ENCODE measurements around the gene OSCP1.

- TF ChIP-seq CTCF (optimal IDR thresholded peaks at IDR 0.05 in 1 of 3, IDR thresholded peaks at IDR 0.05 in 1 of 3, conservative IDR thresholded peaks at IDR 0.05 in 1 of 3; ENCODE audit: extremely low read depth in 1 of 3, insufficient read depth in 2 of 3, low read length in 3 of 3) (no peak), EZH2 (IDR thresholded peaks at IDR 0.05; ENCODE audit: low read length) (no peak)
These were observed 29.9 kb upstream of the OSCP1 start for GRCh38 chr1:36480161-36480560.
